WTC11 (cell line): ENCODE measurements around the gene TTC7B. TPM values are rescaled to one million over a fixed set of nuclear protein-coding genes. Genes with fewer than 3 reads are reported as not detected.

Experiments used
- ATAC-seq: fragments of 200-7000 bp; cut with Tn5 transposase; 2 replicates; pipeline ENCODE4 v1.10.0; 2021; ENCODE audit warnings: mild to moderate bottlenecking, moderate library complexity
- CTCF ChIA-PET: fragments of 300-600 bp; sonication (Branson Sonifier 250); formaldehyde crosslinking; loops from one replicate; lab custom pipeline; 2021; ENCODE audit warnings: antibody characterized with exemption; lab: Charles Lee
- POLR2A ChIA-PET: fragments of 350-600 bp; sonication (Branson Sonifier 250); formaldehyde crosslinking; loops from one replicate; lab custom pipeline; 2021; ENCODE audit warnings: antibody characterized with exemption; lab: Charles Lee
- DNase-seq: peaks from one replicate; pipeline ENCODE4 v3.0.0; 2021; ENCODE audit warnings: low spot score
- H3K27ac Mint-ChIP-seq: 2 replicates; pipeline ENCODE4 v1.8.0; 2021; ENCODE audit warnings: mixed read lengths
- H3K27me3 Mint-ChIP-seq: 2 replicates; pipeline ENCODE4 v1.8.0; 2021; ENCODE audit warnings: low read depth, mild to moderate bottlenecking, moderate library complexity, mixed read lengths
- H3K36me3 Mint-ChIP-seq: 2 replicates; pipeline ENCODE4 v1.8.0; 2021; ENCODE audit warnings: mixed read lengths
- H3K4me1 Mint-ChIP-seq: 2 replicates; pipeline ENCODE4 v1.8.0; 2022; ENCODE audit warnings: mixed read lengths
- H3K4me3 Mint-ChIP-seq: 2 replicates; pipeline ENCODE4 v1.8.0; 2021; ENCODE audit warnings: mild to moderate bottlenecking, moderate library complexity, mixed read lengths
- H3K9me3 Mint-ChIP-seq: 2 replicates; pipeline ENCODE4 v1.8.0; 2021; ENCODE audit warnings: mixed read lengths
- AR ChIP-seq: fragments of 250-450 bp; sonication (Bioruptor Pico); IDR thresholded peaks from 2 replicates; pipeline ENCODE4 v1.9.0; 2021; ENCODE audit warnings: mild to moderate bottlenecking
- CTCF ChIP-seq: fragments of 200-600 bp; IDR thresholded peaks from 2 replicates; pipeline ENCODE4 v1.8.0; 2022; ENCODE audit warnings: antibody characterized with exemption
- E2F5 ChIP-seq: sonication (generic); formaldehyde crosslinking; IDR thresholded peaks from 2 replicates; pipeline ENCODE4 v1.8.1; 2022; ENCODE audit warnings: mild to moderate bottlenecking, moderate library complexity, missing genetic modification reagents
- EMX1 ChIP-seq: fragments of 250-450 bp; sonication (Bioruptor Pico); IDR thresholded peaks from 2 replicates; pipeline ENCODE4 v1.8.0; 2021; ENCODE audit warnings: mild to moderate bottlenecking
- ESRRA ChIP-seq: sonication (generic); formaldehyde crosslinking; IDR thresholded peaks from 2 replicates; pipeline ENCODE4 v1.8.1; 2022; ENCODE audit warnings: mild to moderate bottlenecking, missing genetic modification reagents, borderline replicate concordance
- FOXK1 ChIP-seq: sonication (generic); formaldehyde crosslinking; IDR thresholded peaks from 2 replicates; pipeline ENCODE4 v1.8.0; 2022; ENCODE audit warnings: mild to moderate bottlenecking, moderate library complexity, missing genetic modification reagents
- FOXP1 ChIP-seq: sonication (generic); formaldehyde crosslinking; IDR thresholded peaks from 2 replicates; pipeline ENCODE4 v1.8.0; 2022; ENCODE audit warnings: missing genetic modification reagents, mild to moderate bottlenecking, moderate library complexity, borderline replicate concordance
- GABPB1 ChIP-seq: sonication (generic); formaldehyde crosslinking; IDR thresholded peaks from 2 replicates; pipeline ENCODE4 v1.8.1; 2023; ENCODE audit warnings: mild to moderate bottlenecking, missing genetic modification reagents
- HMGA2 ChIP-seq: fragments of 250-450 bp; sonication (Bioruptor Pico); IDR thresholded peaks from 2 replicates; pipeline ENCODE4 v1.4.0; 2021; ENCODE audit warnings: mild to moderate bottlenecking, moderate library complexity
- IRF2 ChIP-seq: sonication (generic); formaldehyde crosslinking; IDR thresholded peaks from 2 replicates; pipeline ENCODE4 v1.8.0; 2022; ENCODE audit warnings: low read depth, missing genetic modification reagents, borderline replicate concordance
- JAZF1 ChIP-seq: fragments of 250-450 bp; sonication (Bioruptor Pico); IDR thresholded peaks from 2 replicates; pipeline ENCODE4 v1.9.0; 2021; ENCODE audit warnings: moderate library complexity, mild to moderate bottlenecking, inconsistent platforms
- JUN ChIP-seq: sonication (generic); formaldehyde crosslinking; IDR thresholded peaks from 2 replicates; pipeline ENCODE4 v1.8.0; 2023; ENCODE audit warnings: mild to moderate bottlenecking, missing genetic modification reagents
- OVOL2 ChIP-seq: fragments of 250-450 bp; sonication (Bioruptor Pico); IDR thresholded peaks from 2 replicates; pipeline ENCODE4 v1.9.0; 2021; ENCODE audit warnings: mild to moderate bottlenecking, borderline replicate concordance
- SOX15 ChIP-seq: fragments of 250-450 bp; sonication (Bioruptor Pico); IDR thresholded peaks from 2 replicates; pipeline ENCODE4 v1.9.0; 2021; ENCODE audit warnings: mild to moderate bottlenecking
- SP1 ChIP-seq: sonication (generic); formaldehyde crosslinking; conservative IDR thresholded peaks from 2 replicates; pipeline ENCODE4 v1.8.1; 2022; ENCODE audit warnings: missing genetic modification reagents
- ZNF138 ChIP-seq: sonication (generic); formaldehyde crosslinking; conservative IDR thresholded peaks from 2 replicates; pipeline ENCODE4 v1.8.1; 2022; ENCODE audit warnings: mild to moderate bottlenecking, moderate library complexity, missing genetic modification reagents
- ZNF263 ChIP-seq: sonication (generic); formaldehyde crosslinking; IDR thresholded peaks from 2 replicates; pipeline ENCODE4 v1.8.1; 2022; ENCODE audit warnings: low read depth, mild to moderate bottlenecking, moderate library complexity, missing genetic modification reagents
- ZNF423 ChIP-seq: fragments of 250-450 bp; sonication (Bioruptor Pico); IDR thresholded peaks from 2 replicates; pipeline ENCODE4 v2.1.2; 2022; ENCODE audit warnings: mild to moderate bottlenecking, moderate library complexity
- ZNF671 ChIP-seq: fragments of 250-450 bp; sonication (Bioruptor Pico); IDR thresholded peaks from 2 replicates; pipeline ENCODE4 v1.8.0; 2021; ENCODE audit warnings: mild to moderate bottlenecking
- total RNA-seq: library from RNA; stranded (reverse); gene quantifications from 3 replicates; pipeline ENCODE4 v1.2.3, GENCODE V29; 2021
- TF ChIP-seq, protein P1 (sequence below): sonication (generic); formaldehyde crosslinking; IDR thresholded peaks from 2 replicates; pipeline ENCODE4 v1.8.0; 2022; ENCODE audit warnings: mild to moderate bottlenecking, missing genetic modification reagents
- TF ChIP-seq, protein P2 (sequence below): fragments of 250-450 bp; sonication (Bioruptor Pico); IDR thresholded peaks from 2 replicates; pipeline ENCODE4 v1.9.0; 2021; ENCODE audit warnings: mild to moderate bottlenecking, borderline replicate concordance
- TF ChIP-seq, protein P3 (sequence below): sonication (generic); formaldehyde crosslinking; IDR thresholded peaks from 2 replicates; pipeline ENCODE4 v1.8.0; 2022; ENCODE audit warnings: mild to moderate bottlenecking, missing genetic modification reagents
- TF ChIP-seq, protein P4 (sequence below): fragments of 250-450 bp; sonication (Bioruptor Pico); IDR thresholded peaks from 2 replicates; pipeline ENCODE4 v1.9.0; 2021; ENCODE audit warnings: mild to moderate bottlenecking

The TTC7B gene
- total RNA-seq, 1 experiment from 2014 or later, result 27.6 TPM

GRCh38 chr14:90663140-90663539, 153.1 kb downstream of the TTC7B start (continued):
- TF ChIP-seq, protein P1, sequence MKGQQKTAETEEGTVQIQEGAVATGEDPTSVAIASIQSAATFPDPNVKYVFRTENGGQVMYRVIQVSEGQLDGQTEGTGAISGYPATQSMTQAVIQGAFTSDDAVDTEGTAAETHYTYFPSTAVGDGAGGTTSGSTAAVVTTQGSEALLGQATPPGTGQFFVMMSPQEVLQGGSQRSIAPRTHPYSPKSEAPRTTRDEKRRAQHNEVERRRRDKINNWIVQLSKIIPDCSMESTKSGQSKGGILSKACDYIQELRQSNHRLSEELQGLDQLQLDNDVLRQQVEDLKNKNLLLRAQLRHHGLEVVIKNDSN (CRISPR knock-in tag), result no peak
- TF ChIP-seq HMGA2 (CRISPR knock-in tag), result no peak
- TF ChIP-seq EMX1 (CRISPR knock-in tag), result no peak

DNA sequence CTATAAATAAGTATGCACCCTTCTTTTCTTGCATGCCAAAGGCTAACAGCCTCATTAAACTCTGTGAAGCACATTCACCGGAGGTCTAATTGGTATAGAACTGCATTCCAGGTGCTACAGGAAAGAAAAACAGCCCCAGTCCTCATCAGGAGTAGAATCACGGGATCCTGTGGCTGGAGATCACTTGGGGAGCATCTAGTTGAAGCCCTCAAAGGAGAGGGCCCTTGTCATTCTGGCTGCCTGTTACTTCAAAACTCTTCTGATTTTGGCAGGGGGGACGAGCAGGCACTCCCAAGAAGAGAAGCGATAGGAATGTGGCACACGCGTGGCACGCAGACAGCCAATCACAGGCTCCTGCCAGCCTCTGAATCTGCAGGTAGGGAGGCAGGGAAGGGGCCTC, 154.4 kb downstream of the TTC7B start:
- DNase-seq (no peak), ATAC-seq (peak; percentile 35)
- no peak overlapping the region for H3K4me3 Mint-ChIP-seq
- H3K27me3 Mint-ChIP-seq, result no peaks in the 10 kb centered on the region; the same call in 1 of the 2 replicates
- ChIA-PET CTCF (interaction anchor here (0.8 to 2.4 kb wide), 4 partner anchors 35 to 262 kb away, joined by 3 to 7 read pairs (median 4); no protein-coding TSS in a partner anchor), POLR2A (no interaction called here)
- no peaks in the 10 kb centered on the region for H3K9me3 Mint-ChIP-seq
- no peak overlapping the region for H3K27ac Mint-ChIP-seq
- peaks cover 34% of the 10 kb centered on the region for H3K4me1 Mint-ChIP-seq
- TF ChIP-seq, protein P2, sequence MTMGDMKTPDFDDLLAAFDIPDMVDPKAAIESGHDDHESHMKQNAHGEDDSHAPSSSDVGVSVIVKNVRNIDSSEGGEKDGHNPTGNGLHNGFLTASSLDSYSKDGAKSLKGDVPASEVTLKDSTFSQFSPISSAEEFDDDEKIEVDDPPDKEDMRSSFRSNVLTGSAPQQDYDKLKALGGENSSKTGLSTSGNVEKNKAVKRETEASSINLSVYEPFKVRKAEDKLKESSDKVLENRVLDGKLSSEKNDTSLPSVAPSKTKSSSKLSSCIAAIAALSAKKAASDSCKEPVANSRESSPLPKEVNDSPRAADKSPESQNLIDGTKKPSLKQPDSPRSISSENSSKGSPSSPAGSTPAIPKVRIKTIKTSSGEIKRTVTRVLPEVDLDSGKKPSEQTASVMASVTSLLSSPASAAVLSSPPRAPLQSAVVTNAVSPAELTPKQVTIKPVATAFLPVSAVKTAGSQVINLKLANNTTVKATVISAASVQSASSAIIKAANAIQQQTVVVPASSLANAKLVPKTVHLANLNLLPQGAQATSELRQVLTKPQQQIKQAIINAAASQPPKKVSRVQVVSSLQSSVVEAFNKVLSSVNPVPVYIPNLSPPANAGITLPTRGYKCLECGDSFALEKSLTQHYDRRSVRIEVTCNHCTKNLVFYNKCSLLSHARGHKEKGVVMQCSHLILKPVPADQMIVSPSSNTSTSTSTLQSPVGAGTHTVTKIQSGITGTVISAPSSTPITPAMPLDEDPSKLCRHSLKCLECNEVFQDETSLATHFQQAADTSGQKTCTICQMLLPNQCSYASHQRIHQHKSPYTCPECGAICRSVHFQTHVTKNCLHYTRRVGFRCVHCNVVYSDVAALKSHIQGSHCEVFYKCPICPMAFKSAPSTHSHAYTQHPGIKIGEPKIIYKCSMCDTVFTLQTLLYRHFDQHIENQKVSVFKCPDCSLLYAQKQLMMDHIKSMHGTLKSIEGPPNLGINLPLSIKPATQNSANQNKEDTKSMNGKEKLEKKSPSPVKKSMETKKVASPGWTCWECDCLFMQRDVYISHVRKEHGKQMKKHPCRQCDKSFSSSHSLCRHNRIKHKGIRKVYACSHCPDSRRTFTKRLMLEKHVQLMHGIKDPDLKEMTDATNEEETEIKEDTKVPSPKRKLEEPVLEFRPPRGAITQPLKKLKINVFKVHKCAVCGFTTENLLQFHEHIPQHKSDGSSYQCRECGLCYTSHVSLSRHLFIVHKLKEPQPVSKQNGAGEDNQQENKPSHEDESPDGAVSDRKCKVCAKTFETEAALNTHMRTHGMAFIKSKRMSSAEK (CRISPR knock-in tag), result no peak
- TF ChIP-seq GABPB1 (CRISPR knock-in tag) (no peak), OVOL2 (CRISPR knock-in tag) (no peak), HMGA2 (CRISPR knock-in tag) (no peak), IRF2 (no peak), ESRRA (no peak), E2F5 (no peak), JUN (CRISPR knock-in tag) (no peak)
- H3K36me3 Mint-ChIP-seq, result 0 out of 2 replicates have a peak, but pooled peaks cover under 1% of the 10 kb centered on the region

- Mint-ChIP-seq H3K27me3 (no peaks in the 10 kb centered on the region; the same call in 1 of the 2 replicates), H3K27ac (no peak overlapping the region), H3K4me3 (no peak overlapping the region)
- no peak for DNase-seq
- POLR2A ChIA-PET, result no interaction called here
- ATAC-seq, result peak; percentile 37
- no peak for TF ChIP-seq FOXK1 (CRISPR knock-in tag)
- TF ChIP-seq, protein P3, sequence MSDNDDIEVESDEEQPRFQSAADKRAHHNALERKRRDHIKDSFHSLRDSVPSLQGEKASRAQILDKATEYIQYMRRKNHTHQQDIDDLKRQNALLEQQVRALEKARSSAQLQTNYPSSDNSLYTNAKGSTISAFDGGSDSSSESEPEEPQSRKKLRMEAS (CRISPR knock-in tag), result no peak
- TF ChIP-seq ZNF423 (CRISPR knock-in tag), result peak; percentile 23; the same call in 1 of the 2 replicates
- TF ChIP-seq CTCF, result no peak
- no peak for TF ChIP-seq SP1 (CRISPR knock-in tag)
- no peak for TF ChIP-seq ZNF138 (CRISPR knock-in tag)
- no peak for TF ChIP-seq AR (CRISPR knock-in tag)
- TF ChIP-seq SOX15 (CRISPR knock-in tag), result no peak
- TF ChIP-seq GABPB1 (CRISPR knock-in tag), result no peak
- TF ChIP-seq, protein P4, sequence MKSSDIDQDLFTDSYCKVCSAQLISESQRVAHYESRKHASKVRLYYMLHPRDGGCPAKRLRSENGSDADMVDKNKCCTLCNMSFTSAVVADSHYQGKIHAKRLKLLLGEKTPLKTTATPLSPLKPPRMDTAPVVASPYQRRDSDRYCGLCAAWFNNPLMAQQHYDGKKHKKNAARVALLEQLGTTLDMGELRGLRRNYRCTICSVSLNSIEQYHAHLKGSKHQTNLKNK (CRISPR knock-in tag), result no peak
- peak; percentile 69; the same call in 1 of the 2 replicates for TF ChIP-seq ZNF263
- TF ChIP-seq ZNF671 (CRISPR knock-in tag), result no peak
- TF ChIP-seq FOXP1 (CRISPR knock-in tag), result peak; percentile 31; the same call in 1 of the 2 replicates
- no peak for TF ChIP-seq JAZF1 (CRISPR knock-in tag)
- TF ChIP-seq, all 79 proteins: peak for 3
- CTCF ChIA-PET, result interaction anchor here (1.0 to 2.4 kb wide), 3 partner anchors 36 to 261 kb away, joined by 3 to 7 read pairs (median 3); no protein-coding TSS in a partner anchor
- Mint-ChIP-seq H3K4me1 (peaks cover 34% of the 10 kb centered on the region), H3K9me3 (no peaks in the 10 kb centered on the region), H3K36me3 (no peaks in the 10 kb centered on the region)
Measured at GRCh38 chr14:90660865-90661570, 155.2 kb downstream of the TTC7B start.
